Activated T-helper 2 cell treated with anti-CD3 and anti-CD28 coated beads, Interferon-gamma antibody, Interleukin-2, Interleukin-4, amounts not matched to agents 10 μg/mL and 5 μg/mL and 100 μg/mL, durations not matched to agents 14 hours and 24 hours and 36 hours (primary cell): ENCODE data around the gene PAGR1. TPM values are rescaled to one million over a fixed set of nuclear protein-coding genes. Genes with fewer than 3 reads are reported as not detected.

ENCODE experiments used
- DNase-seq: peaks from one replicate; pipeline ENCODE4 v3.0.0; 2021; ENCODE audit warnings: low spot score
- H3K27ac Mint-ChIP-seq: one replicate; pipeline ENCODE4 v1.8.0; 2021; ENCODE audit warnings: mixed read lengths
- H3K27me3 Mint-ChIP-seq: one replicate; pipeline ENCODE4 v1.8.0; 2021; ENCODE audit warnings: low read depth, mixed read lengths
- H3K36me3 Mint-ChIP-seq: one replicate; pipeline ENCODE4 v1.8.0; 2021; ENCODE audit warnings: low read depth, mixed read lengths
- H3K4me1 Mint-ChIP-seq: one replicate; pipeline ENCODE4 v1.8.0; 2021; ENCODE audit warnings: low read depth, mixed read lengths
- H3K4me3 Mint-ChIP-seq: one replicate; pipeline ENCODE4 v1.8.0; 2021; ENCODE audit warnings: low read depth, mild to moderate bottlenecking, moderate library complexity, mixed read lengths
- H3K9me3 Mint-ChIP-seq: one replicate; pipeline ENCODE4 v1.8.0; 2021; ENCODE audit warnings: mixed read lengths
- intact Hi-C: fragments of 100-400 bp; cut with micrococcal nuclease; formaldehyde crosslinking; loops from one replicate; pipeline ENCODE4 v1.15.1; 2023
- total RNA-seq: library from RNA; stranded (reverse); gene quantifications from 2 replicates; pipeline ENCODE4 v1.2.3, GENCODE V29; 2022

The PAGR1 gene
- total RNA-seq, 1 donor from 2014 or later, result 29.5 TPM

GRCh38 chr16:29839822-29840221 lies 23.9 kb downstream of the PAGR1 start:
- no peak for DNase-seq
- Mint-ChIP-seq H3K4me1 (no peaks in the 10 kb centered on the region), H3K9me3 (no peaks in the 10 kb centered on the region), H3K27ac (no peak overlapping the region), H3K4me3 (no peak overlapping the region), H3K36me3 (peaks cover 63% of the 10 kb centered on the region), H3K27me3 (no peaks in the 10 kb centered on the region)
- intact Hi-C loops, result no loop called here

GRCh38 chr16:29840240-29840639 lies 24.3 kb downstream of the PAGR1 start:
- no peaks in the 10 kb centered on the region for H3K4me1 Mint-ChIP-seq
- no peak overlapping the region for H3K4me3 Mint-ChIP-seq
- no peaks in the 10 kb centered on the region for H3K9me3 Mint-ChIP-seq
- no peaks in the 10 kb centered on the region for H3K27me3 Mint-ChIP-seq
- no peak for DNase-seq
- intact Hi-C loops, result no loop called here
- H3K36me3 Mint-ChIP-seq, result peaks cover 65% of the 10 kb centered on the region
- no peak overlapping the region for H3K27ac Mint-ChIP-seq

- Mint-ChIP-seq H3K27me3 (no peaks in the 10 kb centered on the region), H3K4me3 (no peak overlapping the region), H3K9me3 (no peaks in the 10 kb centered on the region), H3K27ac (no peak overlapping the region), H3K36me3 (peaks cover 62% of the 10 kb centered on the region), H3K4me1 (no peaks in the 10 kb centered on the region)
- no peak for DNase-seq
- intact Hi-C loops, result no loop called here
These were observed 25.7 kb downstream of the PAGR1 start for GRCh38 chr16:29841631-29842030.

- H3K27ac Mint-ChIP-seq, result no peak overlapping the region
- no peak for DNase-seq
- H3K27me3 Mint-ChIP-seq, result no peaks in the 10 kb centered on the region
- H3K36me3 Mint-ChIP-seq, result peaks cover 55% of the 10 kb centered on the region
- intact Hi-C loops, result no loop called here
- no peak overlapping the region for H3K4me3 Mint-ChIP-seq
- H3K4me1 Mint-ChIP-seq, result no peaks in the 10 kb centered on the region
- no peaks in the 10 kb centered on the region for H3K9me3 Mint-ChIP-seq
These were observed 26.9 kb downstream of the PAGR1 start for GRCh38 chr16:29842732-29843346.

- DNase-seq, result no peak
- Mint-ChIP-seq H3K27ac (no peak overlapping the region), H3K27me3 (no peaks in the 10 kb centered on the region), H3K4me1 (peaks cover 5% of the 10 kb centered on the region), H3K4me3 (no peak overlapping the region), H3K9me3 (no peaks in the 10 kb centered on the region), H3K36me3 (peaks cover 57% of the 10 kb centered on the region)
- intact Hi-C loops, result no loop called here
These were observed 28.0 kb downstream of the PAGR1 start for GRCh38 chr16:29843931-29844330.

- H3K4me3 Mint-ChIP-seq, result no peak overlapping the region
- H3K4me1 Mint-ChIP-seq, result peaks cover 5% of the 10 kb centered on the region
- intact Hi-C loops, result no loop called here
- DNase-seq, result no peak
- no peak overlapping the region for H3K27ac Mint-ChIP-seq
- peaks cover 54% of the 10 kb centered on the region for H3K36me3 Mint-ChIP-seq
- no peaks in the 10 kb centered on the region for H3K9me3 Mint-ChIP-seq
- no peaks in the 10 kb centered on the region for H3K27me3 Mint-ChIP-seq
These were observed 28.8 kb downstream of the PAGR1 start for GRCh38 chr16:29844575-29845331.

- Mint-ChIP-seq H3K27me3 (no peaks in the 10 kb centered on the region), H3K36me3 (peaks cover 54% of the 10 kb centered on the region), H3K4me1 (peaks cover 5% of the 10 kb centered on the region), H3K9me3 (no peaks in the 10 kb centered on the region), H3K27ac (no peak overlapping the region), H3K4me3 (no peak overlapping the region)
- DNase-seq, result no peak
- intact Hi-C loops, result no loop called here
These were observed 29.7 kb downstream of the PAGR1 start for GRCh38 chr16:29845656-29846055.

GRCh38 chr16:29848420-29849297 lies 32.7 kb downstream of the PAGR1 start:
- peak; percentile 68 for DNase-seq
- Mint-ChIP-seq H3K36me3 (peaks cover 41% of the 10 kb centered on the region), H3K4me1 (peaks cover 5% of the 10 kb centered on the region), H3K9me3 (no peaks in the 10 kb centered on the region), H3K27ac (no peak overlapping the region), H3K4me3 (no peak overlapping the region), H3K27me3 (no peaks in the 10 kb centered on the region)
- intact Hi-C loops, result no loop called here

GRCh38 chr16:29849505-29849904 lies 33.6 kb downstream of the PAGR1 start:
- intact Hi-C loops, result no loop called here
- Mint-ChIP-seq H3K9me3 (no peaks in the 10 kb centered on the region), H3K27ac (no peak overlapping the region), H3K36me3 (peaks cover 37% of the 10 kb centered on the region), H3K4me3 (no peak overlapping the region), H3K4me1 (peaks cover 5% of the 10 kb centered on the region), H3K27me3 (no peaks in the 10 kb centered on the region)
- no peak for DNase-seq

- peaks cover 5% of the 10 kb centered on the region for H3K4me1 Mint-ChIP-seq
- intact Hi-C loops, result no loop called here
These were observed 35.0 kb downstream of the PAGR1 start for GRCh38 chr16:29850998-29851397.

GRCh38 chr16:29852654-29853053 lies 36.7 kb downstream of the PAGR1 start:
- DNase-seq, result no peak
- Mint-ChIP-seq H3K4me3 (no peak overlapping the region), H3K27me3 (no peaks in the 10 kb centered on the region), H3K36me3 (peaks cover 21% of the 10 kb centered on the region), H3K9me3 (no peaks in the 10 kb centered on the region), H3K4me1 (peaks cover 5% of the 10 kb centered on the region), H3K27ac (no peak overlapping the region)
- intact Hi-C loops, result no loop called here

More at GRCh38 chr16:29850998-29851397, 35.0 kb downstream of the PAGR1 start:
- Mint-ChIP-seq H3K4me3 (no peak overlapping the region), H3K27ac (no peak overlapping the region), H3K27me3 (no peaks in the 10 kb centered on the region), H3K9me3 (no peaks in the 10 kb centered on the region), H3K36me3 (peaks cover 24% of the 10 kb centered on the region)
- no peak for DNase-seq

- Mint-ChIP-seq H3K36me3 (peaks cover 31% of the 10 kb centered on the region), H3K9me3 (no peaks in the 10 kb centered on the region), H3K27ac (no peak overlapping the region), H3K4me3 (no peak overlapping the region), H3K27me3 (no peaks in the 10 kb centered on the region), H3K4me1 (peaks cover 3% of the 10 kb centered on the region)
- no peak for DNase-seq
- intact Hi-C loops, result no loop called here
These were observed 38.7 kb downstream of the PAGR1 start for GRCh38 chr16:29854520-29855100.
